Activated CD8-positive, alpha-beta memory T cell treated with anti-CD3 and anti-CD28 coated beads, Interleukin-2, amount 50 U/mL, for 4 hours (primary cell): ENCODE results near the gene CARD18.

Experiments
- DNase-seq: peaks from one replicate; pipeline ENCODE4 v3.0.0-alpha.2; 2020

CARD18 gene

GRCh38 chr11:105139669-105140068 lies at the start of gene CARD18:
Gene CARD18, minus strand, starts transcription at chr11:105139769. Its CDS starts 43 bp downstream, at chr11:105139726.
- no peak for DNase-seq

GRCh38 chr11:105183987-105184386 lies 44.4 kb upstream of the CARD18 start:
- DNase-seq: no peak

- DNase-seq: no peak
Measured at GRCh38 chr11:105183426-105183825, 43.9 kb upstream of the CARD18 start.

- DNase-seq: no peak
Measured at GRCh38 chr11:105181521-105181920, 42.0 kb upstream of the CARD18 start.

- DNase-seq: no peak
Measured at GRCh38 chr11:105181100-105181499, 41.5 kb upstream of the CARD18 start.

- DNase-seq: no peak
Measured at GRCh38 chr11:105179542-105180278, 40.1 kb upstream of the CARD18 start.

- no peak for DNase-seq
Measured at GRCh38 chr11:105177658-105178057, 38.1 kb upstream of the CARD18 start.

GRCh38 chr11:105168457-105168856 lies 28.9 kb upstream of the CARD18 start:
- no peak for DNase-seq

- no peak for DNase-seq
Measured at GRCh38 chr11:105167244-105167643, 27.7 kb upstream of the CARD18 start.

- no peak for DNase-seq
Measured at GRCh38 chr11:105164208-105164607, 24.6 kb upstream of the CARD18 start.

- DNase-seq: no peak
Measured at GRCh38 chr11:105162506-105162905, 22.9 kb upstream of the CARD18 start.

GRCh38 chr11:105158436-105158835 lies 18.9 kb upstream of the CARD18 start:
- DNase-seq: no peak

GRCh38 chr11:105156720-105157119 lies 17.2 kb upstream of the CARD18 start:
- DNase-seq: no peak

- no peak for DNase-seq
Measured at GRCh38 chr11:105156231-105156630, 16.7 kb upstream of the CARD18 start.

GRCh38 chr11:105155679-105156078 lies 16.1 kb upstream of the CARD18 start:
- DNase-seq: no peak

- no peak for DNase-seq
Measured at GRCh38 chr11:105153392-105153791, 13.8 kb upstream of the CARD18 start.

- DNase-seq: no peak
Measured at GRCh38 chr11:105152560-105152959, 13.0 kb upstream of the CARD18 start.

GRCh38 chr11:105152021-105152512 lies 12.5 kb upstream of the CARD18 start:
- no peak for DNase-seq

GRCh38 chr11:105149477-105149876 lies 9.9 kb upstream of the CARD18 start:
- no peak for DNase-seq

- DNase-seq: no peak
Measured at GRCh38 chr11:105148241-105148640, 8.7 kb upstream of the CARD18 start.

GRCh38 chr11:105144887-105145286 lies 5.3 kb upstream of the CARD18 start:
- DNase-seq: no peak

- no peak for DNase-seq
Measured at GRCh38 chr11:105142167-105142566, 2.6 kb upstream of the CARD18 start.

- DNase-seq: no peak
Measured at GRCh38 chr11:105137286-105137685, 2.3 kb downstream of the CARD18 start.

- DNase-seq: no peak
Measured at GRCh38 chr11:105135883-105136282, 3.7 kb downstream of the CARD18 start.
